GM13977 (cell line): Measurements from ENCODE around the gene KCNIP3.
"Not testable (repeated sequence)": the region's sequence is repeated elsewhere in the genome, so short reads cannot be mapped to it uniquely, and the experiment has no call there.

Experiments used
- DNase-seq: peaks from one replicate; pipeline ENCODE4 v3.0.0; 2012; ENCODE audit warnings: low spot score
- CTCF ChIP-seq: IDR thresholded peaks from 2 replicates; pipeline ENCODE4 v1.5.1; 2012; ENCODE audit warnings: mild to moderate bottlenecking, control low read depth; ENCODE audit not compliant: insufficient read depth; ENCODE audit errors: extremely low read depth, missing control alignments
- in situ Hi-C: fragments of 300-500 bp; cut with MboI; formaldehyde crosslinking; loops from one replicate; pipeline ENCODE4 v1.12.0; 2022; ENCODE audit warnings: low sequenced_read_pairs, low pct_unique_long_range_greater_than_20kb, mixed read lengths, inconsistent platforms; ENCODE audit not compliant: unreplicated experiment

KCNIP3 gene

GRCh38 chr2:95414015-95414594, 117.0 kb downstream of the KCNIP3 start:
- DNase-seq: peak; percentile 57

GRCh38 chr2:95415138-95415537, 118.0 kb downstream of the KCNIP3 start:
- DNase-seq, in situ Hi-C loops: not testable (repeated sequence)

More at GRCh38 chr2:95414015-95414594, 117.0 kb downstream of the KCNIP3 start:
- peak; percentile 89 for TF ChIP-seq CTCF
- in situ Hi-C loops: not testable (repeated sequence)

- in situ Hi-C loops, DNase-seq: not testable (repeated sequence)
These were observed 118.4 kb downstream of the KCNIP3 start for GRCh38 chr2:95415561-95415960.

GRCh38 chr2:95427196-95427867, 130.2 kb downstream of the KCNIP3 start:
- DNase-seq, in situ Hi-C loops: not testable (repeated sequence)

- in situ Hi-C loops, DNase-seq: not testable (repeated sequence)
These were observed 132.8 kb downstream of the KCNIP3 start for GRCh38 chr2:95429748-95430467.

- in situ Hi-C loops, DNase-seq: not testable (repeated sequence)
These were observed 136.2 kb downstream of the KCNIP3 start for GRCh38 chr2:95433373-95433772.

- DNase-seq, in situ Hi-C loops: not testable (repeated sequence)
These were observed 136.8 kb downstream of the KCNIP3 start for GRCh38 chr2:95433973-95434372.

- in situ Hi-C loops, DNase-seq: not testable (repeated sequence)
These were observed 137.4 kb downstream of the KCNIP3 start for GRCh38 chr2:95434507-95435076.

- DNase-seq, in situ Hi-C loops: not testable (repeated sequence)
These were observed 138.2 kb downstream of the KCNIP3 start for GRCh38 chr2:95435162-95435871.
